ENCODE results near the gene CLOCK.

The CLOCK gene

GRCh38 chr4:55560096-55560495 lies 13.4 kb upstream of the CLOCK start:
- TF ChIP-seq SIN3A (IDR thresholded peaks at IDR 0.05; ENCODE audit: borderline replicate concordance, insufficient read depth, low read length): no peak
- no peak for TF ChIP-seq TAF1 (IDR thresholded peaks at IDR 0.05; ENCODE audit: borderline replicate concordance, insufficient read depth, low read length)
- no peak for TF ChIP-seq POLR2AphosphoS5 (IDR thresholded peaks at IDR 0.05; ENCODE audit: low read depth, low read length)
- TF ChIP-seq FOXP2 (optimal IDR thresholded peaks at IDR 0.05; ENCODE audit: borderline replicate concordance, extremely low read depth, extremely low read length, insufficient read depth): no peak
- no peak for TF ChIP-seq REST (IDR thresholded peaks at IDR 0.05; ENCODE audit: insufficient read depth in 1 of 2, low read depth in 2 of 2, low read length in 2 of 2)

- TF ChIP-seq TAF1 (IDR thresholded peaks at IDR 0.05; ENCODE audit: borderline replicate concordance, insufficient read depth, low read length) (no peak), POLR2AphosphoS5 (IDR thresholded peaks at IDR 0.05; ENCODE audit: low read depth, low read length) (no peak), FOXP2 (optimal IDR thresholded peaks at IDR 0.05; ENCODE audit: borderline replicate concordance, extremely low read depth, extremely low read length, insufficient read depth) (no peak), REST (IDR thresholded peaks at IDR 0.05; ENCODE audit: insufficient read depth in 1 of 2, low read depth in 2 of 2, low read length in 2 of 2) (no peak), SIN3A (IDR thresholded peaks at IDR 0.05; ENCODE audit: borderline replicate concordance, insufficient read depth, low read length) (no peak)
Observed at GRCh38 chr4:55554453-55555030, 7.8 kb upstream of the CLOCK start.

GRCh38 chr4:55553441-55554201 lies 6.9 kb upstream of the CLOCK start:
- TF ChIP-seq TAF1 (IDR thresholded peaks at IDR 0.05; ENCODE audit: borderline replicate concordance, insufficient read depth, low read length): no peak
- TF ChIP-seq POLR2AphosphoS5 (IDR thresholded peaks at IDR 0.05; ENCODE audit: low read depth, low read length): no peak
- no peak for TF ChIP-seq SIN3A (IDR thresholded peaks at IDR 0.05; ENCODE audit: borderline replicate concordance, insufficient read depth, low read length)
- no peak for TF ChIP-seq REST (IDR thresholded peaks at IDR 0.05; ENCODE audit: insufficient read depth in 1 of 2, low read depth in 2 of 2, low read length in 2 of 2)
- TF ChIP-seq FOXP2 (optimal IDR thresholded peaks at IDR 0.05; ENCODE audit: borderline replicate concordance, extremely low read depth, extremely low read length, insufficient read depth): no peak

- TF ChIP-seq FOXP2 (optimal IDR thresholded peaks at IDR 0.05; ENCODE audit: borderline replicate concordance, extremely low read depth, extremely low read length, insufficient read depth): no peak
Observed at GRCh38 chr4:55549888-55550287, 3.2 kb upstream of the CLOCK start.

GRCh38 chr4:55547918-55548317 lies 1.2 kb upstream of the CLOCK start:
- TF ChIP-seq POLR2AphosphoS5 (IDR thresholded peaks at IDR 0.05; ENCODE audit: low read depth, low read length) (no peak), FOXP2 (optimal IDR thresholded peaks at IDR 0.05; ENCODE audit: borderline replicate concordance, extremely low read depth, extremely low read length, insufficient read depth) (no peak), SIN3A (IDR thresholded peaks at IDR 0.05; ENCODE audit: borderline replicate concordance, insufficient read depth, low read length) (no peak), REST (IDR thresholded peaks at IDR 0.05; ENCODE audit: insufficient read depth in 1 of 2, low read depth in 2 of 2, low read length in 2 of 2) (no peak), TAF1 (IDR thresholded peaks at IDR 0.05; ENCODE audit: borderline replicate concordance, insufficient read depth, low read length) (no peak)

Data from PFSK-1 (cell line).